Ascending aorta (tissue), 2 donors: ENCODE results near the gene RASGRP2. TPM values are rescaled to one million over a fixed set of nuclear protein-coding genes. Genes with fewer than 3 reads are reported as not detected.

Experiments used
- DNase-seq, 2 donors: peaks; one replicate each; pipeline ENCODE4 v3.0.0-alpha.2; 2019; ENCODE audit warnings: low spot score in 2 of 2
- H3K27ac ChIP-seq, 2 donors: fragments of 200-600 bp; sonication (generic); one replicate each; pipeline ENCODE4 v1.5.1; 2016 to 2017; ENCODE audit warnings: mild to moderate bottlenecking in 1 of 2
- H3K27me3 ChIP-seq: fragments of 200-600 bp; sonication (generic); one replicate; pipeline ENCODE4 v1.5.1; 2017
- H3K36me3 ChIP-seq, 2 donors: fragments of 200-600 bp; sonication (generic); one replicate each; pipeline ENCODE4 v1.5.1; 2016
- H3K4me1 ChIP-seq, 2 donors: fragments of 200-600 bp; sonication (generic); one replicate each; pipeline ENCODE4 v1.5.1; 2016 to 2017; ENCODE audit warnings: mild to moderate bottlenecking in 1 of 2
- H3K4me3 ChIP-seq, 2 donors: fragments of 200-600 bp; sonication (generic); one replicate each; pipeline ENCODE4 v1.5.1; 2016 to 2017; ENCODE audit warnings: mild to moderate bottlenecking in 1 of 2
- H3K9me3 ChIP-seq, 2 donors: fragments of 200-600 bp; sonication (generic); one replicate each; pipeline ENCODE4 v1.5.1; 2016
- CTCF ChIP-seq, 3 experiments: fragments of 200-600 bp in 2 of 3; fragments of 450-650 bp in 1 of 3; sonication (generic) in 2 of 3; IDR thresholded peaks; one replicate each; pipeline ENCODE4 v1.5.1; 2016 to 2019; ENCODE audit warnings: antibody characterized with exemption in 3 of 3, mild to moderate bottlenecking in 1 of 3, moderate library complexity in 1 of 3
- intact Hi-C: fragments of 100-400 bp; cut with DNase I; formaldehyde crosslinking; loops from one replicate; pipeline ENCODE4 v1.15.1; 2023
- total RNA-seq: library from RNA; depleted of rRNA; stranded (reverse); fragments of >200 nt; gene quantifications from one replicate; pipeline ENCODE4 v1.1.0, GENCODE V29; 2016

Gene RASGRP2
- total RNA-seq, 1 donor from 2014 or later, result 44.2 TPM

- no peak overlapping the region for H3K27ac ChIP-seq
- intact Hi-C loops, result loop anchor here (10.0 kb wide), 1 partner anchor 342 kb away; no protein-coding TSS in a partner anchor
- peaks cover 0 to 3% of the 10 kb centered on the region in 2 donors for H3K4me1 ChIP-seq
- H3K9me3 ChIP-seq, result no peaks in the 10 kb centered on the region
- no peak overlapping the region for H3K4me3 ChIP-seq
- H3K36me3 ChIP-seq, result no peaks in the 10 kb centered on the region
- no peak for DNase-seq
- no peak for TF ChIP-seq CTCF (IDR thresholded peaks at IDR 0.05)
- peaks cover 16% of the 10 kb centered on the region for H3K27me3 ChIP-seq
Observed at GRCh38 chr11:64717268-64717578, 26.7 kb downstream of the RASGRP2 start.

DNA sequence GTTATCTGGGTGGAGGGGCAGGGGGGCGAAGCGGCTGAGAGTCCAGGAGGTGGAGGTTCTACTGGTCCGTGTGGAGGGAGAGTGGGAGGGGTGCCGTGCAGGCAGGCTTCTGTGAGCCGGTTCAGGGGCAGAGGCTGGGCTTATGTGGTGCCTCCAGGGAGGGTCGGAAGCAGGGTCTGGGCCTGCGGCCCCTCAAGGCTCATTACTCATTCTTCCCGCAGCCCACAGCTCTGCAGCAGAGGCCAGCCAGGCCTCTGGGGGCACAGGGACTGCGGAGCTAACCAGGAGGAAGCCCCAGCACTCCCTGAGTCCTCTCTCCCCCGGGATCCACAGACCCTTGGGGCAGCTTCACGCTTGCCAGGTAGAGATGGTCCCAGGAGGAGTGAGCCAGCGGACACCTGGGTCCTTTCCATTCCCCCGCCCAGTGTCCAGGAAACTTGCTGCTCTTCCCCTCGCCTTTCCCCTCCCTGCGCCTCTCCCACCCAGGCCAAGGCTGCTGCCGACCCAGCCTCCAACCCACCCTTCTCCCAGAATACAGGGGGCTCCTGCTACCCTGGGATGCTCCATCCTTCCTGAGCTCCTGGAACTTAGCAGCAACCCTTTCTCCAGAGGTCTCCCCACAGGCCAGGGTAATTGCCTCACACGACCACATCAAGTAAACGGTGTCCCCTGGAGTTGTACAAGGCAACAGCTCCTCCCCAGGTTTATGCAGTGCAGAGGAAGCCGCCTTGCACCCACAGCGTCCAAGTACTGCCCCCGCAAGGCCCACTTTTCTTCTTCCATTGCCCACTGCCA, 27.3 kb downstream of the RASGRP2 start:
- DNase-seq, result no peak

DNA sequence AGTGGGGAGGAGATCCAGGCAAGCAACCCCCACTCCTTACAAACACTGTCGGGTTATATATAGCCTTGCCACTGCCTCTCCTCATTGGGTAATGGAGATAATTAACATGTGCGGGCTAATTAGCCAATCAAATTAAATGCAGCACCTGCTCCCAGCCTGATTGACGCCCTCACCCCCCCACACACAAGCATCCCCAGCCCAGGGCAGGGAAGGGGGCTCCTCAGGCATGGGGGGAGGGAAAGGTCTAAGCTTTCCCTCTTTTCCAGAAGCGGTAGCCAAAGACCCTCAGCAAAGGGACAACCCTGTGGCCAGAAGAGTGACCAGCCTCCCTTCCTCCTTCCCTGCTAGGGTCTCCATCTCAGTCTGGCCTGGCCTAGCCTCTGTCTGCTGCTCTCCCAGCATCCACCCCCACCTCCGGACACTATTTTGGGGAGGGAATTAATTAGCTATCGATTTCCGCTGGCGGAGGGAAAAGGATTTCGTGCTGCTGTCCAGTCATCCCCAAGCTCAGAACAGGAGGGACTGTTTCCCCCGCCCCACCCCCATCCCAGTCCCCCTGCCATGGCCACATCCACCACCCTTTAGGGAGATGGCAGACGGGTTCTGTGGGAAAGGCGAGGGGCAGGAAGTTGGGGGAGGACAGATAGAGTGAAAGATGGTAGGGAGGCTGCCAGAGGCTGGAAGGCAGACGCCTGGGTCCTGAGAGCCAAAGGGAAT, 28.0 kb downstream of the RASGRP2 start:
- H3K36me3 ChIP-seq, result no peaks in the 10 kb centered on the region
- no peak overlapping the region for H3K27ac ChIP-seq
- H3K4me3 ChIP-seq, result no peak overlapping the region
- DNase-seq, result no peak
- no peaks in the 10 kb centered on the region for H3K9me3 ChIP-seq
- intact Hi-C loops, result loop anchor here (10.0 kb wide), 1 partner anchor 341 kb away; no protein-coding TSS in a partner anchor
- H3K4me1 ChIP-seq, result peaks cover 0 to 3% of the 10 kb centered on the region in 2 donors
- TF ChIP-seq CTCF (IDR thresholded peaks at IDR 0.05), result no peak
- H3K27me3 ChIP-seq, result peaks cover 27% of the 10 kb centered on the region

More for the DNA sequence above, 27.3 kb downstream of the RASGRP2 start:
- Histone ChIP-seq H3K9me3 (no peaks in the 10 kb centered on the region), H3K4me3 (no peak overlapping the region), H3K4me1 (peaks cover 0 to 3% of the 10 kb centered on the region in 2 donors), H3K27ac (no peak overlapping the region), H3K27me3 (peaks cover 19% of the 10 kb centered on the region), H3K36me3 (no peaks in the 10 kb centered on the region)
- intact Hi-C loops, result loop anchor here (10.0 kb wide), 1 partner anchor 342 kb away; no protein-coding TSS in a partner anchor
- no peak for TF ChIP-seq CTCF (IDR thresholded peaks at IDR 0.05)

DNA sequence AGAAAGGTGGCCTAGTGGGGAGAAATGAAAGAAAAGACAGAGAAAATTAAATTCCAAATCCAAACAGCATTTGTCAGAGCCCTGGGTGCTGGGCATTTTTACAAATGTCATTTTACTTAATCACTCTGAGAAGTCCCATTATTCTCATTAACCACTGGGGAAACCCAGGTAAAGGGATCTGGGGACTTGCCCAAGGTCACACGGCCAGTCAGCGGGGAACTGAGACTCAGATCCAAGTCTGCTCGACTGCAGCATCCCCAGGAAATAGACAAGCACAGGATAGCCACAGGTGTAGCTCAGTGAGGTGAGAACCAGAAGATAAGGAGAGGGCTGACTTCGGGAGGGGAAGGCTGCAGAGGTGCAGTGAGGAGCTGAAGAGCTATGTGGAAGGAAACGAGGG, 28.8 kb downstream of the RASGRP2 start:
- Histone ChIP-seq H3K27me3 (peaks cover 30% of the 10 kb centered on the region), H3K4me1 (peaks cover 0 to 3% of the 10 kb centered on the region in 2 donors), H3K36me3 (no peaks in the 10 kb centered on the region), H3K27ac (no peak overlapping the region), H3K4me3 (no peak overlapping the region), H3K9me3 (no peaks in the 10 kb centered on the region)
- DNase-seq, result no peak
- TF ChIP-seq CTCF (IDR thresholded peaks at IDR 0.05), result no peak
- intact Hi-C loops, result loop anchor here (10.0 kb wide), 1 partner anchor 340 kb away; no protein-coding TSS in a partner anchor

DNA sequence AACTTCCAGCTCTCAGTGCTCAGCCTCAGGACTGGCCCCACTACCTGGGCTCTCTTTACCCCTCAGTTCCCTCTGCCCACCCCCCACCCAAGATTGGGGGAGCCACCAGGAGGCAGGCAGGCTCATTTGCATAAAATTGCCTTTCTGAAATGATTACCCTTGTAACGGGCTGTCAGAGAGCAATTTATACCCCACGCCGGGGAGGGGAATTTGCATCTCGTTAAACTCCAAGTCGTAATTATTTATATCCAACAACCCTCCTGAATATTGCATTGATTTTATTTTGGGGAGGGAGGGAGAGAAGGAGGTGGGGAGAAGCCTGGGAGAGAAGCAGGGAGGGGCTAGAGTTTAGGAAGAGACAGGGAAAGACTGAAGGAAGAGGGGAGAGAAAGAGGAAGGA, 29.3 kb downstream of the RASGRP2 start:
- peaks cover 0 to 3% of the 10 kb centered on the region in 2 donors for H3K4me1 ChIP-seq
- intact Hi-C loops, result loop anchor here (10.0 kb wide), 1 partner anchor 340 kb away; no protein-coding TSS in a partner anchor
- TF ChIP-seq CTCF (IDR thresholded peaks at IDR 0.05), result no peak

More for the DNA sequence above, 29.3 kb downstream of the RASGRP2 start:
- Histone ChIP-seq H3K27ac (no peak overlapping the region), H3K27me3 (peaks cover 30% of the 10 kb centered on the region), H3K4me3 (no peak overlapping the region), H3K9me3 (no peaks in the 10 kb centered on the region), H3K36me3 (no peaks in the 10 kb centered on the region)
- no peak for DNase-seq
